NCI-H2081 treated with DMSO at 0.1 percent for 48 hours (cell line): ENCODE measurements around the gene NIFK.
"Not testable (repeated sequence)": the region's sequence is repeated elsewhere in the genome, so short reads cannot be mapped to it uniquely, and the experiment has no call there.

ENCODE experiments used
- DNase-seq: peaks from one replicate; lab custom pipeline; 2025; lab: John Stamatoyannopoulos, UW

Gene NIFK

GRCh38 chr2:121734544-121734943 is 2.1 kb downstream of the NIFK start:
- DNase-seq = not testable (repeated sequence)

GRCh38 chr2:121731366-121731765 is 5.3 kb downstream of the NIFK start:
- DNase-seq = no peak

- no peak for DNase-seq
These were observed 8.7 kb downstream of the NIFK start for GRCh38 chr2:121727950-121728349.

- no peak for DNase-seq
These were observed 9.3 kb downstream of the NIFK start for GRCh38 chr2:121727332-121727731.

GRCh38 chr2:121723316-121723715 is 13.4 kb downstream of the NIFK start:
- no peak for DNase-seq

- no peak for DNase-seq
These were observed 14.2 kb downstream of the NIFK start for GRCh38 chr2:121722479-121722878.

- no peak for DNase-seq
These were observed 14.7 kb downstream of the NIFK start for GRCh38 chr2:121721926-121722325.

- no peak for DNase-seq
These were observed 19.1 kb downstream of the NIFK start for GRCh38 chr2:121717529-121717928.

- DNase-seq = no peak
These were observed 20.5 kb downstream of the NIFK start for GRCh38 chr2:121716126-121716525.

GRCh38 chr2:121711481-121711880 is 25.2 kb downstream of the NIFK start:
- not testable (repeated sequence) for DNase-seq

GRCh38 chr2:121710470-121711170 is 26.1 kb downstream of the NIFK start:
- DNase-seq = no peak

- no peak for DNase-seq
These were observed 26.8 kb downstream of the NIFK start for GRCh38 chr2:121709776-121710469.

GRCh38 chr2:121707920-121708361 is 28.7 kb downstream of the NIFK start:
- DNase-seq = no peak

- no peak for DNase-seq
These were observed 29.2 kb downstream of the NIFK start for GRCh38 chr2:121707344-121707919.

GRCh38 chr2:121705958-121706357 is 30.7 kb downstream of the NIFK start:
- no peak for DNase-seq

GRCh38 chr2:121705390-121705789 is 31.3 kb downstream of the NIFK start:
- DNase-seq = no peak

- not testable (repeated sequence) for DNase-seq
These were observed 34.9 kb downstream of the NIFK start for GRCh38 chr2:121701761-121702160.

GRCh38 chr2:121699421-121700333 is 37.0 kb downstream of the NIFK start:
- DNase-seq = no peak

- no peak for DNase-seq
These were observed 38.3 kb downstream of the NIFK start for GRCh38 chr2:121698318-121698930.

GRCh38 chr2:121697108-121697631 is 39.5 kb downstream of the NIFK start:
- no peak for DNase-seq

- no peak for DNase-seq
These were observed 40.2 kb downstream of the NIFK start for GRCh38 chr2:121696410-121696930.
